Gastroesophageal sphincter (tissue), 3 donors: ENCODE results near the gene MEIS2.

Experiments
- CTCF ChIP-seq, 4 experiments: fragments of 200-600 bp in 2 of 4; fragments of 450-650 bp in 2 of 4; sonication (generic) in 1 of 4; IDR thresholded peaks; one replicate each; pipeline ENCODE4 v1.5.1; 2017 to 2019; ENCODE audit warnings: antibody characterized with exemption in 4 of 4, mild to moderate bottlenecking in 2 of 4, moderate library complexity in 2 of 4
- EP300 ChIP-seq: sonication (generic); formaldehyde crosslinking; IDR thresholded peaks from one replicate; pipeline ENCODE4 v1.6.1; 2017; ENCODE audit warnings: antibody characterized with exemption, mild to moderate bottlenecking
- POLR2A ChIP-seq, 2 donors: fragments of 450-650 bp; IDR thresholded peaks; one replicate each; pipeline ENCODE4 v1.6.1; 2017; ENCODE audit warnings: antibody characterized with exemption in 2 of 2, mild to moderate bottlenecking in 2 of 2, moderate library complexity in 1 of 2
- POLR2AphosphoS5 ChIP-seq: sonication (generic); formaldehyde crosslinking; IDR thresholded peaks from one replicate; pipeline ENCODE4 v1.6.1; 2017; ENCODE audit warnings: antibody characterized with exemption

- TF ChIP-seq CTCF (IDR thresholded peaks at IDR 0.05) (no peak), POLR2A (IDR thresholded peaks at IDR 0.05) (no peak), POLR2AphosphoS5 (no peak), EP300 (no peak)
Observed at GRCh38 chr15:37136666-37137065, 36.3 kb upstream of the MEIS2 start.
